Trophoblast cell (in vitro differentiated cells and primary cell): Measurements from ENCODE around the gene CDH15.

ENCODE experiments used
- DNase-seq, 2 donors: peaks; one replicate each; pipeline ENCODE4 v3.0.0-alpha.2; 2016
- H2AFZ ChIP-seq: 2 replicates; pipeline ENCODE4 v1.6.1; 2013; ENCODE audit warnings: low read length, moderate library complexity, mild to moderate bottlenecking; ENCODE audit not compliant: insufficient read depth, poor library complexity
- H2AK5ac ChIP-seq: 2 replicates; pipeline ENCODE4 v1.6.1; 2013; ENCODE audit warnings: mild to moderate bottlenecking, low read length
- H2BK120ac ChIP-seq: 2 replicates; pipeline ENCODE4 v1.6.1; 2013; ENCODE audit warnings: low read length, mild to moderate bottlenecking, moderate library complexity; ENCODE audit not compliant: insufficient read depth, poor library complexity
- H2BK12ac ChIP-seq: 2 replicates; pipeline ENCODE4 v1.6.1; 2013; ENCODE audit warnings: mild to moderate bottlenecking, low read length, moderate library complexity
- H2BK5ac ChIP-seq: 2 replicates; pipeline ENCODE4 v1.6.1; 2013; ENCODE audit warnings: low read length, low read depth, moderate library complexity, mild to moderate bottlenecking; ENCODE audit not compliant: poor library complexity
- H3K14ac ChIP-seq: 2 replicates; pipeline ENCODE4 v1.6.1; 2013; ENCODE audit warnings: mild to moderate bottlenecking, low read length
- H3K18ac ChIP-seq: 2 replicates; pipeline ENCODE4 v1.6.1; 2013; ENCODE audit warnings: mild to moderate bottlenecking, low read length
- H3K23ac ChIP-seq: 2 replicates; pipeline ENCODE4 v1.6.1; 2013; ENCODE audit warnings: low read length
- H3K27ac ChIP-seq: 2 replicates; pipeline ENCODE4 v1.5.1; 2013; ENCODE audit warnings: low read depth, mild to moderate bottlenecking, inconsistent platforms, low read length, moderate library complexity
- H3K27me3 ChIP-seq: 2 replicates; pipeline ENCODE4 v1.6.1; 2013; ENCODE audit warnings: inconsistent platforms, mild to moderate bottlenecking, low read length, moderate library complexity; ENCODE audit not compliant: insufficient read depth
- H3K36me3 ChIP-seq, 2 experiments: 1 replicate in 1 of 2; 2 replicates in 1 of 2; pipeline ENCODE4 v1.6.1; 2013; ENCODE audit warnings: low read length in 2 of 2, mild to moderate bottlenecking in 2 of 2, moderate library complexity in 1 of 2; ENCODE audit not compliant: insufficient read depth in 2 of 2, control insufficient read depth in 1 of 2
- H3K4ac ChIP-seq: 2 replicates; pipeline ENCODE4 v1.6.1; 2013; ENCODE audit warnings: low read depth, mild to moderate bottlenecking, low read length, moderate library complexity
- H3K4me1 ChIP-seq, 2 experiments: 1 replicate in 1 of 2; 2 replicates in 1 of 2; pipeline ENCODE4 v1.6.1; 2013; ENCODE audit warnings: low read length in 2 of 2, mild to moderate bottlenecking in 2 of 2, moderate library complexity in 1 of 2; ENCODE audit not compliant: insufficient read depth in 2 of 2, control insufficient read depth in 1 of 2
- H3K4me2 ChIP-seq: 2 replicates; pipeline ENCODE4 v1.6.1; 2013; ENCODE audit warnings: inconsistent platforms, mild to moderate bottlenecking, low read length, moderate library complexity
- H3K4me3 ChIP-seq: 2 replicates; pipeline ENCODE4 v1.5.1; 2013; ENCODE audit warnings: mild to moderate bottlenecking, low read depth, low read length, inconsistent platforms
- H3K79me1 ChIP-seq: one replicate; pipeline ENCODE4 v1.6.1; 2013; ENCODE audit warnings: low read length
- H3K79me2 ChIP-seq: 2 replicates; pipeline ENCODE4 v1.6.1; 2013; ENCODE audit warnings: low read length, mild to moderate bottlenecking; ENCODE audit not compliant: control insufficient read depth, insufficient read depth, poor library complexity
- H3K9ac ChIP-seq: 2 replicates; pipeline ENCODE4 v1.6.1; 2013; ENCODE audit warnings: mild to moderate bottlenecking, low read length
- H3K9me3 ChIP-seq: 2 replicates; pipeline ENCODE4 v1.6.1; 2013; ENCODE audit warnings: low read depth, mild to moderate bottlenecking, control low read depth, inconsistent platforms, low read length; ENCODE audit not compliant: insufficient read depth
- H4K12ac ChIP-seq: 2 replicates; pipeline ENCODE4 v1.6.1; 2013; ENCODE audit warnings: low read depth, mild to moderate bottlenecking, low read length, moderate library complexity
- H4K8ac ChIP-seq: 2 replicates; pipeline ENCODE4 v1.6.1; 2013; ENCODE audit warnings: low read depth, mild to moderate bottlenecking, low read length, moderate library complexity
- H4K91ac ChIP-seq: one replicate; pipeline ENCODE4 v1.6.1; 2013; ENCODE audit warnings: low read depth, mild to moderate bottlenecking, low read length, moderate library complexity
- WGBS: extraction: QIAGEN DNeasy Blood & Tissue Kit; methylation state at CpG from one replicate; pipeline ENCODE4 v1.1.7; 2013; ENCODE audit warnings: missing lambda C conversion rate; ENCODE audit not compliant: insufficient read length, insufficient coverage; ENCODE audit errors: extremely low coverage; 5-methylcytosine and 5-hydroxymethylcytosine counted together

Gene CDH15

DNA sequence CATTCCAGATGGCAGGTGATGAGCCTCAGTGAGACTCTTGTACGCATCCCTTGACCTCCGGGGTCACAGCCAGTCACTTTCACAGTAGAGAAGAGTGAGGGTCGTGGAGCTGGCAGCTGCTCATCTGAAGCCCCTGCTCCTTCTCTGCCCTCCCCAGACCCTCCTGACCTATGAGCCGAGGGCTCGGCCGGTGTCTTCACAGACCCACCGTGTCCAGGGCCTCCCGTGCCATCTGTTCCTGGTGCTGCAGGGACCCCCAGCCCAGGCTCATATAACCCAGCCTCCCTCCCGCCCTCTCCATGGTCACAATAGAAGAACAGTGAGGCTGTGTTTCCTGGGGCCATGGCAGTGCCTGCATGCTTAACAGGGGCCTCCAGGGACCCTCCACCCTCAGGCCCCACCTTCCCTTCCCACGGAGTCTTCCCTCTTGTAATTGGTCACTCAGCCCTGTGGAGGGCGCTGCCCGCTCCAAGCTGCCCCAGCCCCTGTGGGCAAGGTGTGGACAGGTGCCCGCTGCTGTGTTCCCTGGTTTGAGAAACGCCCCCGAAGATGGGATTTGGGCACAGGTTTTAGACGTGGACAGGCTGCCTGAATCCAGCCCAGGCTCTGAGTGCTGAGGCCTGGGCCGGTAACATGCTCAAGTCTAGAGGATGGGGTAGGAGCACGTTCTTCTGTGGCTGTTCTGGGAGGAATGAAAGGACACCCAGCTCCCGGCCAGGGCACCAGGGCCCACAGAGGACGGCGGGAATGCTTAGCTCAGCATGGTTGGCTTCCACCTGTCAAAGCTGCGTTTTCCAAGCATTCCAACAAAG is 39.1 kb upstream of the CDH15 start:
- no peak overlapping the region for H3K18ac ChIP-seq
- no peaks in the 10 kb centered on the region for H3K27me3 ChIP-seq
- no peak overlapping the region for H4K12ac ChIP-seq
- H3K9ac ChIP-seq: no peak overlapping the region
- H4K91ac ChIP-seq: no peak overlapping the region
- H3K79me2 ChIP-seq: no peaks in the 10 kb centered on the region
- no peak overlapping the region for H3K14ac ChIP-seq
- no peak overlapping the region for H3K4ac ChIP-seq
- no peak overlapping the region for H4K8ac ChIP-seq
- no peak overlapping the region for H3K27ac ChIP-seq
- no peaks in the 10 kb centered on the region for H3K4me1 ChIP-seq
- no peak overlapping the region for H3K23ac ChIP-seq
- no peak overlapping the region for H2AFZ ChIP-seq
- no peaks in the 10 kb centered on the region for H3K79me1 ChIP-seq
- peaks cover 20 to 35% of the 10 kb centered on the region in 2 experiments for H3K36me3 ChIP-seq
- H2AK5ac ChIP-seq: no peak overlapping the region
- no peak overlapping the region for H2BK120ac ChIP-seq
- H2BK5ac ChIP-seq: no peak overlapping the region
- no peak overlapping the region for H3K4me3 ChIP-seq
- no peak for DNase-seq
- H3K9me3 ChIP-seq: no peaks in the 10 kb centered on the region
- whole genome bisulfite sequencing: no CpG with 5 or more reads among the region's 22 CpGs
- H3K4me2 ChIP-seq: no peak overlapping the region
- H2BK12ac ChIP-seq: no peak overlapping the region

DNA sequence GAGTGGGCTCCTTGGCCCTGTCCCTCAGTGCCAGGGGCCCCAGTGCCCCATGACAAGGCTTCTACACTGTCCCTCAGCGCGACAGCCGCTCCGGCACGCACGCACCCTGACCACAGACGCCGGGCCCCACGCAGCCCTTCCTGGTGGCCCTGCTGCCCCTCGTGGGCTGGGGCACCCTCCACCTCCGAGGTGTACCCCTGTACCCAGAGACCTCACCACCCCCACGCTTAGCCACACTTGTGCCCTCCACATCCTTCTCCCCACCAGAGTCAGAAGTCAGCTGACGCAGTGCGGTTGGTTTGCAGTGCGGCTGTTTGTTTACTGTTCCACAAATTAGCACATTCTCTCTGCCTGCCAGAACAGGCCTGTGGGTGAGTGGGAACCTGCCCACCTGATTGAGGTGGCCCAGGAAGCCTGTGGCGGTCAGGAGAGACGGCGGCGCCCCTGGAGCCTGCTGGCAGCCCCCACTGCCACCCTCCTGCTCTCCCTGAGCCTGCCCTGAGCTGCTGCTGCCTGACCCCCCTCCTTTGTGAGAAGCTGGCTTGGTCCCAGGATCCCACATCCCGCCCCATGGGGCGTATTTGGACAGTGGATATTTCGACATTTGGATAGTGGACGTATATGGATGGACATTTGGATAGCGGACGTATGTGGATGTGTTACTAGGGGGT is 38.0 kb upstream of the CDH15 start:
- Histone ChIP-seq H3K4ac (no peak overlapping the region), H2BK120ac (no peak overlapping the region), H3K9me3 (no peaks in the 10 kb centered on the region), H3K9ac (no peak overlapping the region), H3K27ac (no peak overlapping the region), H4K12ac (no peak overlapping the region), H2BK5ac (no peak overlapping the region), H2AFZ (no peak overlapping the region), H4K91ac (no peak overlapping the region), H3K27me3 (no peaks in the 10 kb centered on the region), H3K4me3 (no peak overlapping the region), H3K79me1 (no peaks in the 10 kb centered on the region), H2AK5ac (no peak overlapping the region), H3K14ac (no peak overlapping the region), H3K4me2 (no peak overlapping the region), H3K23ac (no peak overlapping the region), H2BK12ac (no peak overlapping the region), H4K8ac (no peak overlapping the region), H3K4me1 (no peaks in the 10 kb centered on the region), H3K18ac (no peak overlapping the region), H3K79me2 (no peaks in the 10 kb centered on the region), H3K36me3 (peaks cover 20 to 35% of the 10 kb centered on the region in 2 experiments)
- no peak for DNase-seq
- WGBS: no CpG with 5 or more reads among the region's 25 CpGs

DNA sequence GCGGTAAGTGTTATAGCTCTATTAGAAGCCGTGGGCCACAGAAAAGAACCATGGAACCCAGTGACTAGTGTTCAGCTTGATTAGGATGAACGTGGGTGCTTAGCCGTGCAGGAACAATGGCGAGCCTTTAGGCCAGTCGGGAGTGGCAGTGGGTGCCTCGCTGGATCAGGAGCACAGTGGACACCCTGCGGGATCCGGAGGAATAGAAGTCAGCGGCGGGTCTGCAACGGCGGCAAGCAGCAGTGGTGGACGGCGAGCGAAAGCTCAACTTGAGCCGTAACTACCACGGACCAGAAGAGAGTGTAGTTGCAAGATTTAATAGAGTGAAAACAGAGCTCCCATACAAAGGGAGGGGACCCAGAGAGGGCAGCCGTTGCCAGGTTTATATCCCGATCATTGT is 37.3 kb upstream of the CDH15 start:
- no peak overlapping the region for H3K4ac ChIP-seq
- H2BK5ac ChIP-seq: no peak overlapping the region
- no CpG with 5 or more reads among the region's 20 CpGs for WGBS
- H4K91ac ChIP-seq: no peak overlapping the region
- DNase-seq: no peak
- H3K23ac ChIP-seq: no peak overlapping the region
- no peak overlapping the region for H3K18ac ChIP-seq
- no peak overlapping the region for H2AK5ac ChIP-seq
- H3K27ac ChIP-seq: no peak overlapping the region
- no peak overlapping the region for H4K12ac ChIP-seq
- H3K79me2 ChIP-seq: no peaks in the 10 kb centered on the region
- peaks cover 22 to 37% of the 10 kb centered on the region in 2 experiments for H3K36me3 ChIP-seq
- H3K9ac ChIP-seq: no peak overlapping the region
- no peak overlapping the region for H2AFZ ChIP-seq
- no peak overlapping the region for H2BK12ac ChIP-seq
- no peaks in the 10 kb centered on the region for H3K27me3 ChIP-seq
- no peak overlapping the region for H2BK120ac ChIP-seq
- no peaks in the 10 kb centered on the region for H3K4me1 ChIP-seq
- no peaks in the 10 kb centered on the region for H3K79me1 ChIP-seq
- H3K4me2 ChIP-seq: no peak overlapping the region
- H3K4me3 ChIP-seq: no peak overlapping the region
- H4K8ac ChIP-seq: no peak overlapping the region
- H3K9me3 ChIP-seq: no peaks in the 10 kb centered on the region
- H3K14ac ChIP-seq: no peak overlapping the region

DNA sequence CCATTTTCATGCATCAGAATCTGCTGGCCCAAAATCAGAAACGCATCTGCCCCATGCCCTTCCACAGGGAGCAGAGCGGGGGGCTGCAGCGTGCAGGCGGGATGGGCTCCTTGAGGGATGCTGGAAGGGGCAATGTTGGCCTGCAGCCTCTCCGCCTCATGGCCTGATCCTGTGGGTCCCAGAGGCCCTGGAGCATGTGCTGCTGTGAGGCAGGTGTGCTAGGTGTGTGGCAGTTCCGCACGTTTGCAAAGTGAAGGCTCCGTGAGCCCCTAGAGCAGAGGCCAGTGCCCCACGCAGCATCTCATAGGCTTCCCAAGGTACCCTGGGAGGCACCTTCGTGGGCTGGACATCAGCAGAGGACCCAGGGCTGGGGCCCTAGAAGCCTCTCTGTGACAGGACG is 36.4 kb upstream of the CDH15 start:
- Histone ChIP-seq H3K27ac (no peak overlapping the region), H3K4ac (no peak overlapping the region), H4K8ac (no peak overlapping the region), H2BK5ac (no peak overlapping the region), H3K18ac (no peak overlapping the region), H2AFZ (no peak overlapping the region), H2AK5ac (no peak overlapping the region), H3K79me1 (no peaks in the 10 kb centered on the region), H3K36me3 (peaks cover 28 to 42% of the 10 kb centered on the region in 2 experiments), H3K4me3 (no peak overlapping the region), H4K91ac (no peak overlapping the region), H2BK120ac (no peak overlapping the region), H2BK12ac (no peak overlapping the region), H3K9me3 (no peaks in the 10 kb centered on the region), H3K79me2 (no peaks in the 10 kb centered on the region), H4K12ac (no peak overlapping the region), H3K4me1 (no peaks in the 10 kb centered on the region), H3K4me2 (no peak overlapping the region), H3K27me3 (no peaks in the 10 kb centered on the region), H3K9ac (no peak overlapping the region), H3K23ac (no peak overlapping the region), H3K14ac (no peak overlapping the region)
- no CpG with 5 or more reads among the region's 11 CpGs for WGBS
- no peak for DNase-seq
